ENCODE measurements around the gene IDH2.

IDH2 gene

GRCh38 chr15:90143166-90143655 is 40.9 kb upstream of the IDH2 start (continued):
- TF ChIP-seq ZNF530 (tag by site-specific recombination; IDR thresholded peaks at IDR 0.05; ENCODE audit: low read depth) (no peak), ZNF571 (tag by site-specific recombination; IDR thresholded peaks at IDR 0.05) (no peak), HOXA7 (CRISPR knock-in tag; IDR thresholded peaks at IDR 0.05; ENCODE audit: borderline replicate concordance) (no peak), ZBTB7A (tag by site-specific recombination; IDR thresholded peaks at IDR 0.05; ENCODE audit: low read depth) (no peak), TSHZ1 (tag by site-specific recombination; IDR thresholded peaks at IDR 0.05; ENCODE audit: borderline replicate concordance) (no peak), ZNF16 (tag by site-specific recombination; IDR thresholded peaks at IDR 0.05; ENCODE audit: low read depth) (no peak), ZNF280D (tag by site-specific recombination; IDR thresholded peaks at IDR 0.05) (no peak), ZNF629 (tag by site-specific recombination; IDR thresholded peaks at IDR 0.05) (no peak), ZBTB17 (tag by site-specific recombination; IDR thresholded peaks at IDR 0.05) (no peak), KLF10 (tag by site-specific recombination; IDR thresholded peaks at IDR 0.05) (no peak; the same call in 1 of the 2 replicates), KLF7 (tag by site-specific recombination; IDR thresholded peaks at IDR 0.05; ENCODE audit: borderline replicate concordance) (no peak), ZNF211 (tag by site-specific recombination; IDR thresholded peaks at IDR 0.05; ENCODE audit: low read depth) (no peak), ZNF138 (tag by site-specific recombination; IDR thresholded peaks at IDR 0.05; ENCODE audit: borderline replicate concordance) (no peak), ZNF776 (tag by site-specific recombination; IDR thresholded peaks at IDR 0.05; ENCODE audit: borderline replicate concordance) (no peak), KLF16 (tag by site-specific recombination; IDR thresholded peaks at IDR 0.05) (peak; percentile 54; the same call in 1 of the 2 replicates), SP3 (tag by site-specific recombination; IDR thresholded peaks at IDR 0.05) (peak; percentile 25; the same call in 1 of the 2 replicates), ZNF585B (tag by site-specific recombination; IDR thresholded peaks at IDR 0.05) (no peak), ZNF24 (tag by site-specific recombination; IDR thresholded peaks at IDR 0.05) (no peak), GLI2 (tag by site-specific recombination; IDR thresholded peaks at IDR 0.05; ENCODE audit: borderline replicate concordance, low read depth) (no peak), OSR2 (tag by site-specific recombination; IDR thresholded peaks at IDR 0.05) (no peak), ZNF146 (tag by site-specific recombination; IDR thresholded peaks at IDR 0.05) (no peak), ZNF416 (tag by site-specific recombination; IDR thresholded peaks at IDR 0.05) (no peak), ZNF266 (tag by site-specific recombination; IDR thresholded peaks at IDR 0.05; ENCODE audit: low read depth) (no peak), ZNF19 (tag by site-specific recombination; IDR thresholded peaks at IDR 0.05; ENCODE audit: low read depth) (no peak), ZBTB8A (tag by site-specific recombination; IDR thresholded peaks at IDR 0.05) (peak; percentile 37; the same call in 1 of the 2 replicates)
- TF ChIP-seq, protein P1, sequence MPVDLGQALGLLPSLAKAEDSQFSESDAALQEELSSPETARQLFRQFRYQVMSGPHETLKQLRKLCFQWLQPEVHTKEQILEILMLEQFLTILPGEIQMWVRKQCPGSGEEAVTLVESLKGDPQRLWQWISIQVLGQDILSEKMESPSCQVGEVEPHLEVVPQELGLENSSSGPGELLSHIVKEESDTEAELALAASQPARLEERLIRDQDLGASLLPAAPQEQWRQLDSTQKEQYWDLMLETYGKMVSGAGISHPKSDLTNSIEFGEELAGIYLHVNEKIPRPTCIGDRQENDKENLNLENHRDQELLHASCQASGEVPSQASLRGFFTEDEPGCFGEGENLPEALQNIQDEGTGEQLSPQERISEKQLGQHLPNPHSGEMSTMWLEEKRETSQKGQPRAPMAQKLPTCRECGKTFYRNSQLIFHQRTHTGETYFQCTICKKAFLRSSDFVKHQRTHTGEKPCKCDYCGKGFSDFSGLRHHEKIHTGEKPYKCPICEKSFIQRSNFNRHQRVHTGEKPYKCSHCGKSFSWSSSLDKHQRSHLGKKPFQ (tag by site-specific recombination; IDR thresholded peaks at IDR 0.05): no peak
- TF ChIP-seq, protein P2, sequence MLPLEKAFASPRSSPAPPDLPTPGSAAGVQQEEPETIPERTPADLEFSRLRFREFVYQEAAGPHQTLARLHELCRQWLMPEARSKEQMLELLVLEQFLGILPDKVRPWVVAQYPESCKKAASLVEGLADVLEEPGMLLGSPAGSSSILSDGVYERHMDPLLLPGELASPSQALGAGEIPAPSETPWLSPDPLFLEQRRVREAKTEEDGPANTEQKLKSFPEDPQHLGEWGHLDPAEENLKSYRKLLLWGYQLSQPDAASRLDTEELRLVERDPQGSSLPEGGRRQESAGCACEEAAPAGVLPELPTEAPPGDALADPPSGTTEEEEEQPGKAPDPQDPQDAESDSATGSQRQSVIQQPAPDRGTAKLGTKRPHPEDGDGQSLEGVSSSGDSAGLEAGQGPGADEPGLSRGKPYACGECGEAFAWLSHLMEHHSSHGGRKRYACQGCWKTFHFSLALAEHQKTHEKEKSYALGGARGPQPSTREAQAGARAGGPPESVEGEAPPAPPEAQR (tag by site-specific recombination; IDR thresholded peaks at IDR 0.05): no peak
- TF ChIP-seq, protein P3, sequence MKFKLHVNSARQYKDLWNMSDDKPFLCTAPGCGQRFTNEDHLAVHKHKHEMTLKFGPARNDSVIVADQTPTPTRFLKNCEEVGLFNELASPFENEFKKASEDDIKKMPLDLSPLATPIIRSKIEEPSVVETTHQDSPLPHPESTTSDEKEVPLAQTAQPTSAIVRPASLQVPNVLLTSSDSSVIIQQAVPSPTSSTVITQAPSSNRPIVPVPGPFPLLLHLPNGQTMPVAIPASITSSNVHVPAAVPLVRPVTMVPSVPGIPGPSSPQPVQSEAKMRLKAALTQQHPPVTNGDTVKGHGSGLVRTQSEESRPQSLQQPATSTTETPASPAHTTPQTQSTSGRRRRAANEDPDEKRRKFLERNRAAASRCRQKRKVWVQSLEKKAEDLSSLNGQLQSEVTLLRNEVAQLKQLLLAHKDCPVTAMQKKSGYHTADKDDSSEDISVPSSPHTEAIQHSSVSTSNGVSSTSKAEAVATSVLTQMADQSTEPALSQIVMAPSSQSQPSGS (tag by site-specific recombination; IDR thresholded peaks at IDR 0.05; ENCODE audit: low read depth): no peak
